NCI-H446 (cell line): ENCODE measurements around the gene PPP4R3B.

ENCODE experiments used
- DNase-seq, 2 experiments: peaks; one replicate each; lab custom pipeline; 2025; lab: John Stamatoyannopoulos, UW

Gene PPP4R3B

GRCh38 chr2:55511508-55512124 is 105.8 kb downstream of the PPP4R3B start:
- DNase-seq, result peak; percentile 48 to 68

GRCh38 chr2:55502590-55503141 is 114.8 kb downstream of the PPP4R3B start:
- DNase-seq, result no peak

GRCh38 chr2:55500025-55500424 is 117.4 kb downstream of the PPP4R3B start:
- DNase-seq, result no peak

GRCh38 chr2:55498582-55498981 is 118.8 kb downstream of the PPP4R3B start:
- no peak for DNase-seq
